ENCODE measurements around the gene AGBL4.

The AGBL4 gene

GRCh38 chr1:48939828-48940227 lies 1083.9 kb downstream of the AGBL4 start:
- DNase-seq = no peak

GRCh38 chr1:48939042-48939441 lies 1084.7 kb downstream of the AGBL4 start:
- DNase-seq = no peak

- DNase-seq = no peak
Observed at GRCh38 chr1:48937732-48938131, 1086.0 kb downstream of the AGBL4 start.

GRCh38 chr1:48936436-48936835 lies 1087.3 kb downstream of the AGBL4 start:
- no peak for DNase-seq

GRCh38 chr1:48932366-48932765 lies 1091.4 kb downstream of the AGBL4 start:
- DNase-seq = no peak

GRCh38 chr1:48931506-48932192 lies 1092.1 kb downstream of the AGBL4 start:
- DNase-seq = no peak

GRCh38 chr1:48930011-48930410 lies 1093.7 kb downstream of the AGBL4 start:
- DNase-seq = no peak

GRCh38 chr1:48924099-48924498 lies 1099.7 kb downstream of the AGBL4 start:
- no peak for DNase-seq

GRCh38 chr1:48923116-48923515 lies 1100.6 kb downstream of the AGBL4 start:
- no peak for DNase-seq

- DNase-seq = no peak
Observed at GRCh38 chr1:48920851-48921250, 1102.9 kb downstream of the AGBL4 start.

- no peak for DNase-seq
Observed at GRCh38 chr1:48917901-48918603, 1105.7 kb downstream of the AGBL4 start.

GRCh38 chr1:48917070-48917454 lies 1106.7 kb downstream of the AGBL4 start:
- DNase-seq = no peak

- no peak for DNase-seq
Observed at GRCh38 chr1:48916130-48917069, 1107.4 kb downstream of the AGBL4 start.

- no peak for DNase-seq
Observed at GRCh38 chr1:48908606-48909005, 1115.1 kb downstream of the AGBL4 start.

GRCh38 chr1:48906729-48907128 lies 1117.0 kb downstream of the AGBL4 start:
- no peak for DNase-seq

- DNase-seq = no peak
Observed at GRCh38 chr1:48906164-48906563, 1117.6 kb downstream of the AGBL4 start.

GRCh38 chr1:48903291-48903690 lies 1120.5 kb downstream of the AGBL4 start:
- DNase-seq = no peak

- DNase-seq = no peak
Observed at GRCh38 chr1:48898894-48899293, 1124.9 kb downstream of the AGBL4 start.

- DNase-seq = no peak
Observed at GRCh38 chr1:48889615-48890014, 1134.1 kb downstream of the AGBL4 start.

GRCh38 chr1:48889082-48889481 lies 1134.7 kb downstream of the AGBL4 start:
- DNase-seq = no peak

GRCh38 chr1:48887796-48888195 lies 1136.0 kb downstream of the AGBL4 start:
- DNase-seq = no peak

GRCh38 chr1:48882020-48882419 lies 1141.7 kb downstream of the AGBL4 start:
- DNase-seq = no peak

- DNase-seq = no peak
Observed at GRCh38 chr1:48878191-48878940, 1145.4 kb downstream of the AGBL4 start.

All from stimulated activated naive CD4-positive, alpha-beta T cell treated with Interleukin-2 at 50 U/mL for 16 hours (primary cell).